LHCN-M2 (cell line): ENCODE data around the gene SERINC5. TPM values are rescaled to one million over a fixed set of nuclear protein-coding genes. Genes with fewer than 3 reads are reported as not detected.

Experiments
- DNase-seq: peaks from one replicate; pipeline ENCODE4 v3.0.0-alpha.2; 2012; ENCODE audit warnings: low read depth
- total RNA-seq: library from RNA; depleted of rRNA; stranded (reverse); fragments of >200 nt; gene quantifications from 2 replicates; pipeline ENCODE4 v1.2.3, GENCODE V29; 2014; rRNA removed

SERINC5 gene
- total RNA-seq, 1 experiment from 2014 or later, result 15.6 TPM

DNA sequence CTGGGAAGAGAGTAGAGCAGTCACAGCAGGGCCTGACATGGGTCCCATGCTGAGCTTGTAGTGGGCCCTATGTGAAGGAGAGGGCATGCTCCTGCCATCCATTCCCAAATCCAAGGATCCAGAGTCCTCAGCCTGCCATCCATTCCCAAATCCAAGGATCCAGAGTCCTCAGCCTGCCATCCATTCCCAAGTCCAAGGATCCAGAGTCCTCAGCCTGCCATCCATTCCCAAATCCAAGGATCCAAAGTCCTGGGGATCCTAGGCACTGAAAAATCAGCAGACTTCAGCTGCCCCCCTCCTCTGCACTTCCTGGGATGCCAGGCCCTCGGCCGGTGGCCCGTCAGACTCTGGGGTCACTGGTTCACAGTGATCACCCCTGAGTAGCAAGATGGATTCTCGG, 187.1 kb downstream of the SERINC5 start:
- DNase-seq, result no peak

DNA sequence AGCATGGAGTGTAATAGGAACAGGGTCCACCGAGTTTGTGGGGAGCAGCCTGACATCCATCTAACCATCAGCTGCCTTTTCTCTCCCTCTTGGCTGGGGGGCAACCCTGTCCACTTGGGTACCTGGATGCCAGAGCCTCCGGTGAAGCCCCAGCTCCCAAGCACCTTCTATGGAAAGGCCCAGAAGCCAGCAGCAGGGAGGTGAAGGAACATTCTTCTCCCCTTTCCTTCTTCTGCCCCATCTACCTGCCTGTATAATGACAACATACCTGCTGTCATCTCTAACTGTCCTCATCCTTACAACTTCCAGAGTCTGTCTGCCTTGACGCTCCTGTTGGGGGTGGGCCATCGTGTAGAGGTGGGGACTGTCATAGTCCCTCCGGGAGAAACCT, 187.6 kb downstream of the SERINC5 start:
- no peak for DNase-seq

DNA sequence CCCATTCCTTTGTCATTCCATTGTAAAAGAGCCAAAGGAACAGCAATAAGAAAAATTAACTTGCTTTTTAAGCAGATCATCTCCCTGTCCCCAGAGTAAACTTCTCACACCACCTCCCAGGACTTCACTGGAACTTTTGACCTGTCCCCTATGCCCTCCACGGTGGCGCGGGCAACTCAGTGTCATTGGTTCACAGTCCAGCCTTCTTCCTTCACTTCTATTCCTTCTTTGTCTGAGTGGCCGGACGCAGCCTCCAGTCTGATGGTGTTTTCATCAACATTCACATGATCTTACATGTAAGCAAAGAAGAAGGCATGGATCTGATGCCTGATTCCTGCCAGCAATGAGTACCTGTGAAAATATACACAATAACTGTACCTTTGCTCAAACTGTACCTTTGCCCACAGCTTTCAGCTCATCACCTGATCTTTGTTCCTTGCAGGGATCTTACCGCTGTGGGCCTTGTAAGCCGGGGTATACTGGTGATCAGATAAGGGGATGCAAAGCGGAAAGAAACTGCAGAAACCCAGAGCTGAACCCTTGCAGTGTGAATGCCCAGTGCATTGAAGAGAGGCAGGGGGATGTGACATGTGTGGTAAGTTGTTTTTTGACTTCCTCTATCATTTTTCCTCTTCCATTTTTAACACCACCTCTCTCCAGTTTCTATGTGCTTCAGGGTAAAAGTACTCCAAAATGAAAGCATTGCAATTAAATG, 188.2 kb downstream of the SERINC5 start:
- no peak for DNase-seq

DNA sequence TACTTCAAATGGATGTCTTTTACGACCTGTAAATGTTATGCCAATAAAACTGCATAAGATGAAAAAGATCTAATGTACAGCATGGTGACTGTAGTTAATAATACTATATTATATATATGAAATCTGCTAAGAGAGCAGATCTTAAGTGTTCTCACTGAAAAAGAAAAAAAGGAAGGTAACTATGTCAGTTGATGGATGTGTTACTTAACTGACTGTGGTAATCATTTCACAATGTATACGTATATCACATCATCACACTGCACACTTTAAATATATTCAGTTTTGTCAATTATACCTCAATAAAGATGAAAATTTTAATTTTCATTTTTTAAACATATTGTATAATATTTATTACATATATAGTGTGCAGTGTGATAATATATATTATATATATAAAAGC, 188.8 kb downstream of the SERINC5 start:
- no peak for DNase-seq

DNA sequence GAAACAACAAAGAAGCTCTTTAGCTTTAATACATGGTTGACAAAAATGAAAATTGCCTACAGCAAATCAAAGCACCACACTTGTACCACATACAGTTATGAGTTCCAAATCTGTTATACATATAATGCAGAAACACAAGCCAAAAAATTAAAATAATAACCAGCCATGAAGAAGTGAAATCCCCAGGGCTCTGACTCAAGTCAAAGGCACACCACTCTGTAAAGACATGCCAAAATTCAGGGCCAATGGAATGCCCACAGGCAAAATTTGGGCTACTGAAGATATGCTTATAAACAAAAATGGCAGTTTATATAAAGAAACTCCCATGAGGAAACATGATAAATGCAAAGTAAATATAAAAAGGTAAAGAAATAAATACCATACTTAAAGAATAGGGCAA, 191.7 kb downstream of the SERINC5 start:
- no peak for DNase-seq

Other genes with a start within 250 kb of the SERINC5 start
- gene THBS4, start 220.7 kb downstream of the SERINC5 start, total RNA-seq, result 0.11 and 0.38 TPM in 2 replicates
- gene SPZ1, start 64.0 kb upstream of the SERINC5 start, total RNA-seq, result not detected in 2 replicates
- 24.4 and 34.1 TPM in 2 replicates for gene ZFYVE16, start 152.0 kb upstream of the SERINC5 start, total RNA-seq
- gene FAM151B, start 232.1 kb upstream of the SERINC5 start, total RNA-seq, result 3.0 and 3.1 TPM in 2 replicates